ENCODE data around the gene SLC43A3.

- no peak for TF ChIP-seq ZNF57 (CRISPR knock-in tag; IDR thresholded peaks at IDR 0.05)
- TF ChIP-seq EGR1 (conservative IDR thresholded peaks at IDR 0.05), result no peak
- TF ChIP-seq ZNF512 (tag; IDR thresholded peaks at IDR 0.05), result no peak
- TF ChIP-seq CEBPB (tag; IDR thresholded peaks at IDR 0.05), result no peak
Measured at GRCh38 chr11:57358543-57358961, 68.4 kb downstream of the SLC43A3 start.

All from K562 (cell line).